BLaER1 treated with 17β-estradiol and CSF1 and Interleukin-3, amounts not matched to agents 10 nM and 100 nM (cell line): ENCODE data around the gene TPBGL.

Experiments used
- H3K27ac ChIP-seq, 11 experiments: shearing (Covaris generic); formaldehyde crosslinking; 2 replicates each; pipeline ENCODE4 v1.8.1; 2022
- H3K27me3 ChIP-seq, 11 experiments: shearing (Covaris generic); formaldehyde crosslinking; 2 replicates each; pipeline ENCODE4 v1.8.1; 2022
- H3K36me3 ChIP-seq, 11 experiments: shearing (Covaris generic); formaldehyde crosslinking; 2 replicates each; pipeline ENCODE4 v1.8.1; 2022
- H3K4me1 ChIP-seq, 10 experiments: shearing (Covaris generic); formaldehyde crosslinking; 2 replicates each; pipeline ENCODE4 v1.8.1; 2022
- H3K4me2 ChIP-seq, 11 experiments: shearing (Covaris generic); formaldehyde crosslinking; 2 replicates each; pipeline ENCODE4 v1.8.1; 2022
- H3K4me3 ChIP-seq, 10 experiments: shearing (Covaris generic); formaldehyde crosslinking; 2 replicates each; pipeline ENCODE4 v1.8.1; 2022
- H3K9ac ChIP-seq, 11 experiments: shearing (Covaris generic); formaldehyde crosslinking; 2 replicates each; pipeline ENCODE4 v1.8.1; 2022
- H3K9me3 ChIP-seq, 11 experiments: shearing (Covaris generic); formaldehyde crosslinking; replicated peaks in 1 of 11; 2 replicates each; pipeline ENCODE4 v1.8.1; 2022
- H4K20me1 ChIP-seq, 11 experiments: shearing (Covaris generic); formaldehyde crosslinking; 2 replicates each; pipeline ENCODE4 v1.8.1; 2022
- Cebpa-rat ChIP-seq, 11 experiments: shearing (Covaris generic); IDR thresholded peaks; 2 replicates each; pipeline ENCODE4 v1.8.1; 2022

Gene TPBGL

GRCh38 chr11:75197512-75198277 lies 42.9 kb upstream of the TPBGL start:
- Histone ChIP-seq H3K4me2 (peak overlapping the region in 2 of 11 experiments; percentile 15 to 76; a peak in 3 of 22 replicates), H3K36me3 (peaks cover 0 to 99% (median 0%) of the 10 kb centered on the region in 11 experiments; a peak in 5 of 22 replicates), H3K9ac (peak overlapping the region in 2 of 11 experiments; percentile 2 to 30; a peak in 1 of 22 replicates), H4K20me1 (peaks cover 0 to 26% (median 0%) of the 10 kb centered on the region in 11 experiments; a peak in 1 of 22 replicates), H3K9me3 (no peaks in the 10 kb centered on the region), H3K4me3 (no peak overlapping the region), H3K27me3 (no peaks in the 10 kb centered on the region), H3K27ac (no peak overlapping the region), H3K4me1 (peaks cover 34 to 100% (median 44%) of the 10 kb centered on the region in 10 experiments)
- no peak for TF ChIP-seq Cebpa-rat (IDR thresholded peaks at IDR 0.05)

- Histone ChIP-seq H3K27me3 (no peaks in the 10 kb centered on the region), H3K9me3 (no peaks in the 10 kb centered on the region), H3K4me1 (peaks cover 34 to 100% (median 44%) of the 10 kb centered on the region in 10 experiments), H3K9ac (no peak overlapping the region; a peak in 1 of 22 replicates), H3K27ac (no peak overlapping the region), H3K36me3 (peaks cover 0 to 99% (median 0%) of the 10 kb centered on the region in 11 experiments; a peak in 5 of 22 replicates), H3K4me3 (no peak overlapping the region), H4K20me1 (peaks cover 0 to 26% (median 0%) of the 10 kb centered on the region in 11 experiments; a peak in 1 of 22 replicates), H3K4me2 (peak overlapping the region in 2 of 11 experiments; percentile 15 to 17; a peak in 1 of 22 replicates)
- TF ChIP-seq Cebpa-rat (IDR thresholded peaks at IDR 0.05): no peak
Measured at GRCh38 chr11:75198278-75198973, 42.1 kb upstream of the TPBGL start.

GRCh38 chr11:75199412-75199955 lies 41.1 kb upstream of the TPBGL start:
- H3K36me3 ChIP-seq: peaks cover 0 to 99% (median 0%) of the 10 kb centered on the region in 11 experiments; a peak in 5 of 22 replicates
- no peaks in the 10 kb centered on the region for H3K9me3 ChIP-seq
- H3K4me1 ChIP-seq: peaks cover 25 to 100% (median 35%) of the 10 kb centered on the region in 10 experiments
- no peak overlapping the region for H3K27ac ChIP-seq
- H3K4me2 ChIP-seq: no peak overlapping the region
- no peak overlapping the region for H3K9ac ChIP-seq
- peaks cover 0 to 26% (median 0%) of the 10 kb centered on the region in 11 experiments; a peak in 1 of 22 replicates for H4K20me1 ChIP-seq
- no peaks in the 10 kb centered on the region for H3K27me3 ChIP-seq
- H3K4me3 ChIP-seq: no peak overlapping the region
- no peak for TF ChIP-seq Cebpa-rat (IDR thresholded peaks at IDR 0.05)

GRCh38 chr11:75200051-75200450 lies 40.5 kb upstream of the TPBGL start:
- H3K27me3 ChIP-seq: no peaks in the 10 kb centered on the region
- H3K36me3 ChIP-seq: peaks cover 0 to 96% (median 0%) of the 10 kb centered on the region in 11 experiments; a peak in 5 of 22 replicates
- TF ChIP-seq Cebpa-rat (IDR thresholded peaks at IDR 0.05): no peak

GRCh38 chr11:75200531-75200930 lies 40.0 kb upstream of the TPBGL start:
- 0 out of 22 replicates have a peak overlapping the region, but pooled peaks of 2 of the 11 experiments have one; percentile 7 to 14 for H3K4me2 ChIP-seq
- no peak overlapping the region for H3K9ac ChIP-seq
- peaks cover 14 to 98% (median 29%) of the 10 kb centered on the region in 10 experiments for H3K4me1 ChIP-seq
- peaks cover 0 to 29% (median 0%) of the 10 kb centered on the region in 11 experiments; a peak in 1 of 22 replicates for H4K20me1 ChIP-seq
- no peak overlapping the region for H3K4me3 ChIP-seq
- H3K27ac ChIP-seq: no peak overlapping the region
- no peaks in the 10 kb centered on the region for H3K9me3 ChIP-seq
- no peaks in the 10 kb centered on the region for H3K27me3 ChIP-seq
- H3K36me3 ChIP-seq: peaks cover 0 to 97% (median 0%) of the 10 kb centered on the region in 11 experiments; a peak in 5 of 22 replicates
- no peak for TF ChIP-seq Cebpa-rat (IDR thresholded peaks at IDR 0.05)

More at GRCh38 chr11:75200051-75200450, 40.5 kb upstream of the TPBGL start:
- Histone ChIP-seq H3K4me3 (no peak overlapping the region), H3K4me1 (peaks cover 19 to 98% (median 34%) of the 10 kb centered on the region in 10 experiments), H3K9ac (no peak overlapping the region), H3K9me3 (no peaks in the 10 kb centered on the region), H3K4me2 (no peak overlapping the region), H3K27ac (no peak overlapping the region), H4K20me1 (peaks cover 0 to 26% (median 0%) of the 10 kb centered on the region in 11 experiments; a peak in 1 of 22 replicates)

- Histone ChIP-seq H3K9ac (no peak overlapping the region), H3K4me3 (no peak overlapping the region), H4K20me1 (peaks cover 0 to 24% (median 0%) of the 10 kb centered on the region in 11 experiments; a peak in 2 of 22 replicates), H3K27ac (no peak overlapping the region), H3K36me3 (peaks cover 0 to 97% (median 0%) of the 10 kb centered on the region in 11 experiments; a peak in 5 of 22 replicates), H3K9me3 (no peaks in the 10 kb centered on the region), H3K4me1 (peaks cover 2 to 87% (median 17%) of the 10 kb centered on the region in 10 experiments; a peak in 19 of 20 replicates), H3K4me2 (peak overlapping the region in 1 of 11 experiments; percentile 24; a peak in 2 of 22 replicates), H3K27me3 (no peaks in the 10 kb centered on the region)
- TF ChIP-seq Cebpa-rat (IDR thresholded peaks at IDR 0.05): no peak
Measured at GRCh38 chr11:75201771-75202170, 38.8 kb upstream of the TPBGL start.

GRCh38 chr11:75202195-75202594 lies 38.4 kb upstream of the TPBGL start:
- Histone ChIP-seq H3K9me3 (no peaks in the 10 kb centered on the region), H3K27me3 (no peaks in the 10 kb centered on the region), H3K4me1 (peaks cover 0 to 87% (median 14%) of the 10 kb centered on the region in 10 experiments; a peak in 17 of 20 replicates), H3K4me3 (no peak overlapping the region), H3K36me3 (peaks cover 0 to 94% (median 0%) of the 10 kb centered on the region in 11 experiments; a peak in 5 of 22 replicates), H4K20me1 (peaks cover 0 to 24% (median 0%) of the 10 kb centered on the region in 11 experiments; a peak in 2 of 22 replicates), H3K9ac (no peak overlapping the region; a peak in 1 of 22 replicates), H3K4me2 (peak overlapping the region in 2 of 11 experiments; percentile 24 to 25; a peak in 2 of 22 replicates), H3K27ac (no peak overlapping the region)
- TF ChIP-seq Cebpa-rat (IDR thresholded peaks at IDR 0.05): no peak

GRCh38 chr11:75203138-75203537 lies 37.4 kb upstream of the TPBGL start:
- Histone ChIP-seq H3K27ac (no peak overlapping the region), H3K27me3 (no peaks in the 10 kb centered on the region), H3K36me3 (peaks cover 0 to 84% (median 0%) of the 10 kb centered on the region in 11 experiments; a peak in 5 of 22 replicates), H3K4me3 (no peak overlapping the region), H3K9ac (peak overlapping the region in 1 of 11 experiments; percentile 5; a peak in 1 of 22 replicates), H3K4me2 (peak overlapping the region in 2 of 11 experiments; percentile 24 to 25; a peak in 4 of 22 replicates), H3K9me3 (no peaks in the 10 kb centered on the region), H4K20me1 (peaks cover 0 to 21% (median 0%) of the 10 kb centered on the region in 11 experiments; a peak in 3 of 22 replicates), H3K4me1 (peaks cover 0 to 87% (median 14%) of the 10 kb centered on the region in 10 experiments; a peak in 15 of 20 replicates)
- TF ChIP-seq Cebpa-rat (IDR thresholded peaks at IDR 0.05): no peak
